Right atrium auricular region (tissue), 2 donors: ENCODE measurements around the gene PCDHGA7. TPM values are rescaled to one million over a fixed set of nuclear protein-coding genes. Genes with fewer than 3 reads are reported as not detected.
A peak's percentile ranks its signal among the peaks of the same experiment; 100 is the strongest.

Source experiments
- DNase-seq: peaks from one replicate; pipeline ENCODE4 v3.0.0-alpha.2; 2019; ENCODE audit warnings: low spot score
- H3K27ac ChIP-seq, 2 donors: fragments of 200-600 bp; sonication (generic); 1 replicate in 1 of 2; 2 replicates in 1 of 2; pipeline ENCODE4 v1.5.1; 2016 to 2019
- H3K27me3 ChIP-seq, 2 donors: fragments of 200-600 bp; sonication (generic); one replicate each; pipeline versions ENCODE4 v1.5.1 to v1.6.0; 2017 to 2019
- H3K36me3 ChIP-seq: fragments of 200-600 bp; sonication (generic); one replicate; pipeline ENCODE4 v1.5.1; 2016
- H3K4me1 ChIP-seq, 2 donors: fragments of 200-600 bp; sonication (generic); one replicate each; pipeline versions ENCODE4 v1.5.1 to v1.6.0; 2017 to 2019
- H3K4me3 ChIP-seq, 2 donors: fragments of 200-600 bp; sonication (generic); 1 replicate in 1 of 2; 2 replicates in 1 of 2; pipeline ENCODE4 v1.5.1; 2017 to 2019; ENCODE audit warnings: mild to moderate bottlenecking in 1 of 2, moderate library complexity in 1 of 2
- H3K9me3 ChIP-seq, 2 donors: fragments of 200-600 bp; sonication (generic); one replicate each; pipeline ENCODE4 v1.5.1; 2019
- CTCF ChIP-seq, 2 donors: fragments of 200-600 bp; sonication (generic); IDR thresholded peaks; one replicate each; pipeline ENCODE4 v1.5.1; 2019; ENCODE audit warnings: antibody characterized with exemption in 2 of 2
- total RNA-seq, 2 donors: library from RNA; depleted of rRNA; stranded (reverse); fragments of >200 nt; gene quantifications; one replicate each; pipeline ENCODE4 v1.1.0, GENCODE V29; 2016

PCDHGA7 gene
- total RNA-seq, 2 donors from 2014 or later: 4.9 to 6.1 TPM

GRCh38 chr5:141355641-141356040 is 26.9 kb upstream of the PCDHGA7 start:
- DNase-seq: no peak
- H3K4me3 ChIP-seq: peak overlapping the region in 1 of 2 donors; percentile 43
- no peak for TF ChIP-seq CTCF (IDR thresholded peaks at IDR 0.05)
- no peaks in the 10 kb centered on the region for H3K27me3 ChIP-seq
- no peaks in the 10 kb centered on the region for H3K36me3 ChIP-seq
- no peak overlapping the region for H3K27ac ChIP-seq
- H3K4me1 ChIP-seq: no peaks in the 10 kb centered on the region
- peaks cover 0 to 97% of the 10 kb centered on the region in 2 donors for H3K9me3 ChIP-seq

GRCh38 chr5:141356133-141356532 is 26.4 kb upstream of the PCDHGA7 start:
- H3K4me1 ChIP-seq: no peaks in the 10 kb centered on the region
- H3K36me3 ChIP-seq: no peaks in the 10 kb centered on the region
- H3K27me3 ChIP-seq: no peaks in the 10 kb centered on the region
- no peak for DNase-seq
- peaks cover under 1 to 97% of the 10 kb centered on the region in 2 donors for H3K9me3 ChIP-seq
- no peak overlapping the region for H3K27ac ChIP-seq
- no peak overlapping the region for H3K4me3 ChIP-seq
- TF ChIP-seq CTCF (IDR thresholded peaks at IDR 0.05): no peak

GRCh38 chr5:141356950-141357349 is 25.6 kb upstream of the PCDHGA7 start:
- no peaks in the 10 kb centered on the region for H3K36me3 ChIP-seq
- no peaks in the 10 kb centered on the region for H3K27me3 ChIP-seq
- H3K27ac ChIP-seq: no peak overlapping the region
- no peak overlapping the region for H3K4me3 ChIP-seq
- no peaks in the 10 kb centered on the region for H3K4me1 ChIP-seq
- H3K9me3 ChIP-seq: peaks cover 5 to 97% of the 10 kb centered on the region in 2 donors
- no peak for TF ChIP-seq CTCF (IDR thresholded peaks at IDR 0.05)
- DNase-seq: no peak

GRCh38 chr5:141359790-141360426 is 22.6 kb upstream of the PCDHGA7 start, which contains the start of gene PCDHGB2:
TSS of gene PCDHGB2 (plus strand) at chr5:141359994. CDS start at chr5:141360136, 142 bp downstream.
- no peaks in the 10 kb centered on the region for H3K4me1 ChIP-seq
- H3K9me3 ChIP-seq: peaks cover 11 to 98% of the 10 kb centered on the region in 2 donors
- peak; percentile 16 to 57 for TF ChIP-seq CTCF (IDR thresholded peaks at IDR 0.05)
- no peak for DNase-seq
- peak within 1 kb of the TSS; percentile 25 to 28 for H3K4me3 ChIP-seq
- H3K27ac ChIP-seq: no peak within 1 kb of the TSS
- no peaks in the 10 kb centered on the region for H3K36me3 ChIP-seq
- no peaks in the 10 kb centered on the region for H3K27me3 ChIP-seq

- no peak for TF ChIP-seq CTCF (IDR thresholded peaks at IDR 0.05)
- no peaks in the 10 kb centered on the region for H3K36me3 ChIP-seq
- no peaks in the 10 kb centered on the region for H3K27me3 ChIP-seq
- H3K27ac ChIP-seq: no peak overlapping the region
- H3K4me3 ChIP-seq: no peak overlapping the region
- no peak for DNase-seq
- H3K4me1 ChIP-seq: no peaks in the 10 kb centered on the region
- peaks cover 19 to 98% of the 10 kb centered on the region in 2 donors for H3K9me3 ChIP-seq
Measured at GRCh38 chr5:141360685-141361084, 21.9 kb upstream of the PCDHGA7 start.

- TF ChIP-seq CTCF (IDR thresholded peaks at IDR 0.05): no peak
- H3K27me3 ChIP-seq: no peaks in the 10 kb centered on the region
- H3K9me3 ChIP-seq: peaks cover 22 to 96% of the 10 kb centered on the region in 2 donors
- no peak for DNase-seq
- H3K4me1 ChIP-seq: no peaks in the 10 kb centered on the region
- no peak overlapping the region for H3K4me3 ChIP-seq
- H3K36me3 ChIP-seq: no peaks in the 10 kb centered on the region
- H3K27ac ChIP-seq: no peak overlapping the region
Measured at GRCh38 chr5:141362719-141363118, 19.8 kb upstream of the PCDHGA7 start.
